GM12801 (cell line): ENCODE results near the gene WDR49.

ENCODE experiments used
- CTCF ChIP-seq: IDR thresholded peaks from one replicate; pipeline ENCODE4 v1.5.1; 2011; ENCODE audit warnings: control low read depth; ENCODE audit not compliant: insufficient read length; ENCODE audit errors: extremely low read depth

Gene WDR49

GRCh38 chr3:167538081-167538480 is 115.7 kb downstream of the WDR49 start:
- no peak for TF ChIP-seq CTCF

- TF ChIP-seq CTCF: no peak
Observed at GRCh38 chr3:167521006-167521355, 132.8 kb downstream of the WDR49 start.

GRCh38 chr3:167520266-167521005 is 133.3 kb downstream of the WDR49 start:
- TF ChIP-seq CTCF: no peak

- no peak for TF ChIP-seq CTCF
Observed at GRCh38 chr3:167507954-167508353, 145.8 kb downstream of the WDR49 start.

GRCh38 chr3:167502401-167502800 is 151.3 kb downstream of the WDR49 start:
- TF ChIP-seq CTCF: no peak

- TF ChIP-seq CTCF: no peak
Observed at GRCh38 chr3:167501941-167502340, 151.8 kb downstream of the WDR49 start.

GRCh38 chr3:167497903-167498302 is 155.8 kb downstream of the WDR49 start:
- no peak for TF ChIP-seq CTCF
